ENCODE results near the gene PPP1R37. TPM values are rescaled to one million over a fixed set of nuclear protein-coding genes. Genes with fewer than 3 reads are reported as not detected.

The PPP1R37 gene
- total and polyA plus RNA-seq, 2 of the 13 experiments (the other 11 are each of a cell fraction or from before 2014, with no cell fraction given) = 9.0 to 14.3 TPM

- no peak for TF ChIP-seq PRDM15 (CRISPR knock-in tag; IDR thresholded peaks at IDR 0.05)
- TF ChIP-seq FOXC1 (CRISPR knock-in tag; IDR thresholded peaks at IDR 0.05; ENCODE audit: borderline replicate concordance) = no peak
- no peak for TF ChIP-seq ZNF280B (CRISPR knock-in tag; IDR thresholded peaks at IDR 0.05; ENCODE audit: borderline replicate concordance)
- no peak for TF ChIP-seq ZFP91 (CRISPR knock-in tag; IDR thresholded peaks at IDR 0.05; ENCODE audit: borderline replicate concordance)
- no peak for TF ChIP-seq ETS1 (CRISPR knock-in tag; IDR thresholded peaks at IDR 0.05)
- no peak for TF ChIP-seq SOX13 (IDR thresholded peaks at IDR 0.05)
- no peak for TF ChIP-seq SOX13 (CRISPR knock-in tag; conservative IDR thresholded peaks at IDR 0.05 in 1 of 2, IDR thresholded peaks at IDR 0.05 in 1 of 2)
- TF ChIP-seq ZNF501 (CRISPR knock-in tag; IDR thresholded peaks at IDR 0.05) = no peak
- TF ChIP-seq ZNF670 (CRISPR knock-in tag; IDR thresholded peaks at IDR 0.05; ENCODE audit: borderline replicate concordance) = no peak
- TF ChIP-seq PLSCR1 (CRISPR knock-in tag; IDR thresholded peaks at IDR 0.05; ENCODE audit: borderline replicate concordance) = no peak
- no peak for TF ChIP-seq HOXA9 (CRISPR knock-in tag; IDR thresholded peaks at IDR 0.05; ENCODE audit: borderline replicate concordance)
- no peak for TF ChIP-seq BORCS8-MEF2B (CRISPR knock-in tag; IDR thresholded peaks at IDR 0.05)
- peak; percentile 44; the same call in 1 of the 2 replicates for TF ChIP-seq KAT8 (CRISPR knock-in tag; IDR thresholded peaks at IDR 0.05)
- TF ChIP-seq ZBTB42 (CRISPR knock-in tag; IDR thresholded peaks at IDR 0.05) = no peak
- TF ChIP-seq MTF2 (CRISPR knock-in tag; IDR thresholded peaks at IDR 0.05; ENCODE audit: borderline replicate concordance) = no peak
- no peak for TF ChIP-seq REXO4 (CRISPR knock-in tag; IDR thresholded peaks at IDR 0.05; ENCODE audit: borderline replicate concordance)
- TF ChIP-seq MIXL1 (CRISPR knock-in tag; IDR thresholded peaks at IDR 0.05) = no peak
- TF ChIP-seq TSC22D2 (CRISPR knock-in tag; IDR thresholded peaks at IDR 0.05; ENCODE audit: borderline replicate concordance) = no peak
- no peak for TF ChIP-seq KDM6A (CRISPR knock-in tag; IDR thresholded peaks at IDR 0.05; ENCODE audit: low read depth)
- no peak for TF ChIP-seq WIZ (CRISPR knock-in tag; IDR thresholded peaks at IDR 0.05)
Observed at GRCh38 chr19:45164577-45165335, 71.8 kb downstream of the PPP1R37 start (continued).

All from HepG2 (cell line).